A673 (cell line): ENCODE measurements around the gene RFX5. TPM values are rescaled to one million over a fixed set of nuclear protein-coding genes. Genes with fewer than 3 reads are reported as not detected.
A peak's percentile ranks its signal among the peaks of the same experiment; 100 is the strongest.
"Not testable (repeated sequence)": the region's sequence is repeated elsewhere in the genome, so short reads cannot be mapped to it uniquely, and the experiment has no call there.

Experiments used
- Bru-seq: library from RNA; stranded (reverse); fragments of 400-500 nt; gene quantifications from one replicate; lab custom pipeline; 2021; lab: Mats Ljungman, UMichigan
- BruChase-seq, 2 experiments: library from RNA; stranded (reverse); fragments of 400-500 nt; gene quantifications; one replicate each; lab custom pipeline; 2021; lab: Mats Ljungman, UMichigan
- BruUV-seq: library from RNA; stranded (reverse); fragments of 400-500 nt; replicated peaks from 2 replicates; lab custom pipeline; 2021; lab: Mats Ljungman, UMichigan
- CTCF ChIA-PET: fragments of 300-600 bp; sonication (Branson Sonifier 250); formaldehyde crosslinking; loops from one replicate; lab custom pipeline; 2022; ENCODE audit warnings: antibody characterized with exemption; lab: Charles Lee
- POLR2A ChIA-PET: fragments of 300-600 bp; sonication (Branson Sonifier 250); formaldehyde crosslinking; loops from one replicate; lab custom pipeline; 2022; ENCODE audit warnings: antibody characterized with exemption; ENCODE audit not compliant: low non-redundant PET; lab: Charles Lee
- DNase-seq: peaks from one replicate; pipeline ENCODE4 v3.0.0-alpha.2; 2015; ENCODE audit warnings: low spot score
- H3K27ac ChIP-seq: fragments of 200-600 bp; sonication (generic); 2 replicates; pipeline ENCODE4 v1.5.1; 2016; ENCODE audit warnings: mixed run types, low read depth, mild to moderate bottlenecking, mixed read lengths, antibody characterized with exemption, low read length; ENCODE audit not compliant: poor library complexity, severe bottlenecking
- H3K27me3 ChIP-seq: fragments of 200-600 bp; sonication (generic); replicated peaks from 2 replicates; pipeline ENCODE4 v1.6.1; 2017; ENCODE audit warnings: mixed run types, low read depth, mild to moderate bottlenecking, mixed read lengths, antibody characterized with exemption, low read length; ENCODE audit not compliant: insufficient read depth, poor library complexity
- H3K36me3 ChIP-seq: fragments of 200-600 bp; sonication (generic); 2 replicates; pipeline ENCODE4 v1.6.1; 2016; ENCODE audit warnings: mixed run types, mild to moderate bottlenecking, mixed read lengths, antibody characterized with exemption, low read length; ENCODE audit not compliant: insufficient read depth, poor library complexity, severe bottlenecking
- H3K4me1 ChIP-seq: fragments of 200-600 bp; sonication (generic); 2 replicates; pipeline ENCODE4 v1.6.1; 2017; ENCODE audit warnings: mixed run types, mild to moderate bottlenecking, mixed read lengths, antibody characterized with exemption, low read length; ENCODE audit not compliant: insufficient read depth, poor library complexity, severe bottlenecking
- H3K4me3 ChIP-seq: fragments of 200-600 bp; sonication (generic); 2 replicates; pipeline ENCODE4 v1.5.1; 2016; ENCODE audit warnings: low read depth, mixed run types, mild to moderate bottlenecking, mixed read lengths, low read length; ENCODE audit not compliant: poor library complexity, severe bottlenecking
- H3K9me3 ChIP-seq: fragments of 200-600 bp; sonication (generic); 2 replicates; pipeline ENCODE4 v1.6.1; 2016; ENCODE audit warnings: mixed run types, low read depth, mild to moderate bottlenecking, mixed read lengths, antibody characterized with exemption, low read length; ENCODE audit not compliant: poor library complexity, severe bottlenecking
- EZH2 ChIP-seq: fragments of 200-600 bp; sonication (generic); IDR thresholded peaks from 2 replicates; pipeline ENCODE4 v1.6.1; 2017; ENCODE audit warnings: borderline replicate concordance, low read depth, mild to moderate bottlenecking, mixed read lengths, antibody characterized with exemption, low read length; ENCODE audit not compliant: poor library complexity, severe bottlenecking
- intact Hi-C: fragments of 100-400 bp; cut with micrococcal nuclease; formaldehyde crosslinking; loops from one replicate; pipeline ENCODE4 v1.10.0; 2022; ENCODE audit not compliant: unreplicated experiment
- long read RNA-seq: library from polyadenylated mRNA; stranded (forward); transcript quantifications from one replicate; pipeline ENCODE4 v2.0.0, GENCODE V29; 2022
- total RNA-seq: library from RNA; stranded (reverse); gene quantifications from 2 replicates; pipeline ENCODE4 v1.2.3, GENCODE V29; 2021
- TF ChIP-seq, protein P1 (sequence below): fragments of 300-800, 200-600 bp; sonication (generic); conservative IDR thresholded peaks from 2 replicates; pipeline ENCODE4 v1.5.1; 2017; ENCODE audit warnings: low read depth, mild to moderate bottlenecking, antibody characterized with exemption, low read length, moderate library complexity, mixed read lengths

The RFX5 gene
- 49.0 and 51.8 TPM in 2 replicates for total RNA-seq
- percentile 80 among the genes with signal in this experiment for Bru-seq, nascent RNA
- BruChase-seq, experiment 1, labeled RNA remaining after a 2-hour chase = percentile 88 among the genes with signal in this experiment
- percentile 91 among the genes with signal in this experiment for BruChase-seq, experiment 2, labeled RNA remaining after a 6-hour chase
- long read RNA-seq, transcript RFX5-201 (11 exons, 3,576 nt) = minor isoform, 9 of 88 reads
- long read RNA-seq, transcript RFX5-215 (11 exons, 2,355 nt) = major isoform, 30 of 88 reads
- long read RNA-seq, partial matches to known transcripts = 6 of 88 reads
- long read RNA-seq, other reads (novel, unspliced or antisense) = 43 of 88 reads

- intact Hi-C loops = loop anchor here (5.0 kb wide), 2 partner anchors 50 to 65 kb away; partner anchors contain the start of genes PSMB4 and ZNF687
- Histone ChIP-seq H3K4me1 (peaks cover 9% of the 10 kb centered on the region), H3K36me3 (peaks cover 15% of the 10 kb centered on the region), H3K4me3 (peak within 1 kb of the TSS; percentile 49), H3K9me3 (no peaks in the 10 kb centered on the region), H3K27ac (peak within 1 kb of the TSS; percentile 80), H3K27me3 (no peaks in the 10 kb centered on the region)
- TF ChIP-seq, protein P1, sequence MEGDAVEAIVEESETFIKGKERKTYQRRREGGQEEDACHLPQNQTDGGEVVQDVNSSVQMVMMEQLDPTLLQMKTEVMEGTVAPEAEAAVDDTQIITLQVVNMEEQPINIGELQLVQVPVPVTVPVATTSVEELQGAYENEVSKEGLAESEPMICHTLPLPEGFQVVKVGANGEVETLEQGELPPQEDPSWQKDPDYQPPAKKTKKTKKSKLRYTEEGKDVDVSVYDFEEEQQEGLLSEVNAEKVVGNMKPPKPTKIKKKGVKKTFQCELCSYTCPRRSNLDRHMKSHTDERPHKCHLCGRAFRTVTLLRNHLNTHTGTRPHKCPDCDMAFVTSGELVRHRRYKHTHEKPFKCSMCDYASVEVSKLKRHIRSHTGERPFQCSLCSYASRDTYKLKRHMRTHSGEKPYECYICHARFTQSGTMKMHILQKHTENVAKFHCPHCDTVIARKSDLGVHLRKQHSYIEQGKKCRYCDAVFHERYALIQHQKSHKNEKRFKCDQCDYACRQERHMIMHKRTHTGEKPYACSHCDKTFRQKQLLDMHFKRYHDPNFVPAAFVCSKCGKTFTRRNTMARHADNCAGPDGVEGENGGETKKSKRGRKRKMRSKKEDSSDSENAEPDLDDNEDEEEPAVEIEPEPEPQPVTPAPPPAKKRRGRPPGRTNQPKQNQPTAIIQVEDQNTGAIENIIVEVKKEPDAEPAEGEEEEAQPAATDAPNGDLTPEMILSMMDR = no peak
- TF ChIP-seq EZH2 = no peak
- BruUV-seq = TSS peak; percentile 91
- peak; percentile 99 for DNase-seq
- ChIA-PET POLR2A (interaction anchor here (0.5 to 0.7 kb wide), 2 partner anchors 17 to 65 kb away, joined by 3 to 4 read pairs; no protein-coding TSS in a partner anchor), CTCF (no interaction called here)
Observed at GRCh38 chr1:151346769-151347522, at the start of gene RFX5. Gene RFX5 (minus strand): TSS chr1:151347252. CDS start chr1:151346320, 932 bp downstream.

DNA sequence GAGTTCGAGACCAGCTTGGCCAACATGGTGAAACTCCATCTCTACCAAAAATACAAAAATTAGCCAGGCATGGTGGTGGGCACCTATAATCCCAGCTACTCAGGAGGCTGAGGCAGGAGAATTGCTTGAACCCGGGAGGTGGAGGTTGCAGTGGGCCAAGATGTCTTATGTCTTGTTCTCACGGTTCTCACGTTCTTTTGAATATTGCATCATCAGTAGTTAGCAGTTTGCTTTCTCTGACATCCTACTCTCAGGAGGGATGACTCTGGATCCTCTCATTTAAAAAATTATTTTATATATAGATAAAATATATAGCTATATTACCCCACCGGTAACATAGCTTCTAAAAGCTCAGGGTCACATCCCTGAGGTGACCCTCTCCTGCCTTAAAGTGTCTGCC lies 49.2 kb upstream of the RFX5 start:
- POLR2A ChIA-PET, H3K4me1 ChIP-seq, H3K4me3 ChIP-seq, H3K27me3 ChIP-seq, H3K9me3 ChIP-seq, BruUV-seq, DNase-seq, CTCF ChIA-PET, H3K27ac ChIP-seq: not testable (repeated sequence)
- intact Hi-C loops = loop anchor here (5.0 to 10.0 kb wide), 2 partner anchors 49 to 91 kb away; partner anchors contain the start of gene RFX5
- H3K36me3 ChIP-seq = peaks cover 14% of the 10 kb centered on the region

DNA sequence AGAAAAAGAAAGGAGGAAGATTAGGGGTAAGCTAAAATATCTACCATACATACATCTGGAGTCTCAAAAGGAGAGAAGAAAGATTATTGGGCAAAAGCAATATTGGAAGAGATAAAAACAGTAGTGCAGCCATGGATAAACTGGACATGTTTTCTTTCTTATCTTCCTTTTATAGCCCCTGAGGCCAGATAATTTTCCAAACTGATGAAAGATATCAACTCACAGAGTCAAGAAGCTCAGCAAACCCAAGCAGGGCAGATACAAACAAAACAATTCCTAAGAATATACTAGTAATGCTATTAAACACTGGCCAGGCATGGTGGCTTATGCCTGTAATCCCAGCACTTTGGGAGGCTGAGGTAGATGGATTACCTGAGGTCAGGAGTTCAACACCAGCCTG lies 46.5 kb upstream of the RFX5 start:
- no peak for TF ChIP-seq EZH2
- TF ChIP-seq, protein P1 = no peak
- no peak for DNase-seq
- no peak overlapping the region for H3K27ac ChIP-seq
- ChIA-PET POLR2A (no interaction called here), CTCF (no interaction called here)
- intact Hi-C loops = loop anchor here (10.0 kb wide), 1 partner anchor 89 kb away; no protein-coding TSS in a partner anchor
- H3K4me3 ChIP-seq = no peak overlapping the region
- no peaks in the 10 kb centered on the region for H3K4me1 ChIP-seq
- no peaks in the 10 kb centered on the region for H3K9me3 ChIP-seq
- H3K36me3 ChIP-seq = no peaks in the 10 kb centered on the region
- H3K27me3 ChIP-seq = no peaks in the 10 kb centered on the region
- no TSS peak for BruUV-seq
